ENCODE data around the gene ATP8A2.

DNA sequence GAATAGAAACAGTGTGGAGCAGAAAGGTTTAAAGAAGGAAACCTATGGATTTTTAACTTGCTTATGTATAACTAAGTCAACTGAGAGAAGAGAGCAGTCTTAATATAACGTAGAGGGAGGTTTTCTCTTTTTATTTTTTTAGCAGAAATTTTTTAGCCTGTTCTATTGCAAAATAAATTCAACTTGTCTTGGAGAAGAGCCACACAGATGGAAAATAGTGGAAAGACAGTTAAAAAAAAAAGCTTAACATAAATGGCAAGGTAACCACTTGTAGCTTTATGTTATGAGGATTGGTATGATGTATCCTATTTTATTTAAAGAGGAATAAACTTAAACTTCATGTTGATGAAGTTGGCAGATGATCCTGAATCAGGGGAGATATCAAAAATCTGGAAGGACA is 367.6 kb downstream of the ATP8A2 start:
- TF ChIP-seq POLR2A (IDR thresholded peaks at IDR 0.05) (no peak), EP300 (IDR thresholded peaks at IDR 0.05) (no peak)
- TF ChIP-seq, protein P1, sequence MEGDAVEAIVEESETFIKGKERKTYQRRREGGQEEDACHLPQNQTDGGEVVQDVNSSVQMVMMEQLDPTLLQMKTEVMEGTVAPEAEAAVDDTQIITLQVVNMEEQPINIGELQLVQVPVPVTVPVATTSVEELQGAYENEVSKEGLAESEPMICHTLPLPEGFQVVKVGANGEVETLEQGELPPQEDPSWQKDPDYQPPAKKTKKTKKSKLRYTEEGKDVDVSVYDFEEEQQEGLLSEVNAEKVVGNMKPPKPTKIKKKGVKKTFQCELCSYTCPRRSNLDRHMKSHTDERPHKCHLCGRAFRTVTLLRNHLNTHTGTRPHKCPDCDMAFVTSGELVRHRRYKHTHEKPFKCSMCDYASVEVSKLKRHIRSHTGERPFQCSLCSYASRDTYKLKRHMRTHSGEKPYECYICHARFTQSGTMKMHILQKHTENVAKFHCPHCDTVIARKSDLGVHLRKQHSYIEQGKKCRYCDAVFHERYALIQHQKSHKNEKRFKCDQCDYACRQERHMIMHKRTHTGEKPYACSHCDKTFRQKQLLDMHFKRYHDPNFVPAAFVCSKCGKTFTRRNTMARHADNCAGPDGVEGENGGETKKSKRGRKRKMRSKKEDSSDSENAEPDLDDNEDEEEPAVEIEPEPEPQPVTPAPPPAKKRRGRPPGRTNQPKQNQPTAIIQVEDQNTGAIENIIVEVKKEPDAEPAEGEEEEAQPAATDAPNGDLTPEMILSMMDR (IDR thresholded peaks at IDR 0.05): no peak

Data from upper lobe of left lung (tissue), 4 donors.